ENCODE results near the gene ZNF226. TPM values are rescaled to one million over a fixed set of nuclear protein-coding genes. Genes with fewer than 3 reads are reported as not detected.
"Not testable (repeated sequence)": the region's sequence is repeated elsewhere in the genome, so short reads cannot be mapped to it uniquely, and the experiment has no call there.

ZNF226 gene
- total RNA-seq: 17.4 and 19.4 TPM in 2 replicates

GRCh38 chr19:44164673-44165512 is at the start of gene ZNF226:
TSS of gene ZNF226 (plus strand) at chr19:44165100. CDS start at chr19:44170081, 4,981 bp downstream.
- peaks cover 12% of the 10 kb centered on the region for H3K4me1 ChIP-seq (ENCODE audit: insufficient read depth, low read length)
- peak; percentile 92 for DNase-seq (ENCODE audit: insufficient read length, low spot score, missing footprints)
- H3K4me3 ChIP-seq (ENCODE audit: insufficient read depth, low read length): peak within 1 kb of the TSS; percentile 74
- H2AFZ ChIP-seq (ENCODE audit: low read length): peak within 1 kb of the TSS; percentile 95
- TF ChIP-seq, protein P1, sequence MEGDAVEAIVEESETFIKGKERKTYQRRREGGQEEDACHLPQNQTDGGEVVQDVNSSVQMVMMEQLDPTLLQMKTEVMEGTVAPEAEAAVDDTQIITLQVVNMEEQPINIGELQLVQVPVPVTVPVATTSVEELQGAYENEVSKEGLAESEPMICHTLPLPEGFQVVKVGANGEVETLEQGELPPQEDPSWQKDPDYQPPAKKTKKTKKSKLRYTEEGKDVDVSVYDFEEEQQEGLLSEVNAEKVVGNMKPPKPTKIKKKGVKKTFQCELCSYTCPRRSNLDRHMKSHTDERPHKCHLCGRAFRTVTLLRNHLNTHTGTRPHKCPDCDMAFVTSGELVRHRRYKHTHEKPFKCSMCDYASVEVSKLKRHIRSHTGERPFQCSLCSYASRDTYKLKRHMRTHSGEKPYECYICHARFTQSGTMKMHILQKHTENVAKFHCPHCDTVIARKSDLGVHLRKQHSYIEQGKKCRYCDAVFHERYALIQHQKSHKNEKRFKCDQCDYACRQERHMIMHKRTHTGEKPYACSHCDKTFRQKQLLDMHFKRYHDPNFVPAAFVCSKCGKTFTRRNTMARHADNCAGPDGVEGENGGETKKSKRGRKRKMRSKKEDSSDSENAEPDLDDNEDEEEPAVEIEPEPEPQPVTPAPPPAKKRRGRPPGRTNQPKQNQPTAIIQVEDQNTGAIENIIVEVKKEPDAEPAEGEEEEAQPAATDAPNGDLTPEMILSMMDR (IDR thresholded peaks at IDR 0.05; ENCODE audit: extremely low read depth, low read depth, low read length): no peak
- H3K9me3 ChIP-seq (ENCODE audit: low read depth, low read length): no peaks in the 10 kb centered on the region
- H3K36me3 ChIP-seq (ENCODE audit: insufficient read depth, low read length): peaks cover 28% of the 10 kb centered on the region
- peak within 1 kb of the TSS; percentile 93 for H3K4me2 ChIP-seq (ENCODE audit: insufficient read depth, low read length)
- no peaks in the 10 kb centered on the region for H4K20me1 ChIP-seq (ENCODE audit: insufficient read depth, low read length)
- no peaks in the 10 kb centered on the region for H3K27me3 ChIP-seq (ENCODE audit: insufficient read depth, low read length)
- H3K79me2 ChIP-seq (ENCODE audit: insufficient read depth, low read length): peaks cover 35% of the 10 kb centered on the region
- peak within 1 kb of the TSS; percentile 92 for H3K27ac ChIP-seq (ENCODE audit: low read depth, low read length)

DNA sequence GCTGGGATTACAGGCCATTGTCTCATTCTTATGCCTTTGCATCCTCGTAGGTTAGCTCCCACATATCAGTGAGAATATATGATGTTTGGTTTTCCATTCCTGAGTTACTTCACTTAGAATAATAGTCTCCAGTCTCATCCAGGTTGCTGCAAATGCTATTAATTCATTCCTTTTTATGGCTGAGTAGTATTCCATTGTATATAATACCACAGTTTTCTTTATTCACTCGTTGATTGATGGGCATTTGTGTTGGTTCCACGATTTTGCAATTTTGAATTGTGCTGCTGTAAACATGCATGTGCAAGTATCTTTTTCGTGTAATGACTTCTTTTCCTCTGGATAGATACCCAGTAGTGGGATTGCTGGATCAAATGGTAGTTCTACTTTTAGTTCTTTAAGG is 43.7 kb upstream of the ZNF226 start:
- not testable (repeated sequence) for DNase-seq (ENCODE audit: insufficient read length, low spot score, missing footprints); H3K4me3 ChIP-seq (ENCODE audit: insufficient read depth, low read length); H3K27ac ChIP-seq (ENCODE audit: low read depth, low read length); H3K27me3 ChIP-seq (ENCODE audit: insufficient read depth, low read length); H3K4me2 ChIP-seq (ENCODE audit: insufficient read depth, low read length); H3K9me3 ChIP-seq (ENCODE audit: low read depth, low read length); H2AFZ ChIP-seq (ENCODE audit: low read length); H4K20me1 ChIP-seq (ENCODE audit: insufficient read depth, low read length); H3K4me1 ChIP-seq (ENCODE audit: insufficient read depth, low read length); H3K79me2 ChIP-seq (ENCODE audit: insufficient read depth, low read length)
- H3K36me3 ChIP-seq (ENCODE audit: insufficient read depth, low read length): peaks cover 30% of the 10 kb centered on the region

DNA sequence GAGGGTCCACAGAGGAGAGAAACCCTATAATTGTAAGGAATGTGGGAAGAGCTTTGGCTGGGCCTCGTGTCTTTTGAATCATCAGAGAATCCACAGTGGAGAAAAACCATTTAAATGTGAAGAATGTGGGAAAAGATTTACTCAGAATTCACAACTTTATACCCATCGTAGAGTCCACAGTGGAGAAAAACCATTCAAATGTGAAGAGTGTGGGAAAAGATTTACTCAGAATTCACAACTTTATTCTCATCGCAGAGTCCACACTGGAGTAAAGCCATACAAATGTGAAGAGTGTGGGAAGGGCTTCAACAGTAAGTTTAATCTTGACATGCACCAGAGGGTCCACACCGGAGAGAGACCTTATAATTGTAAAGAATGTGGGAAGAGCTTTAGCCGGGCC is 32.9 kb upstream of the ZNF226 start:
- no peak overlapping the region for H3K4me2 ChIP-seq (ENCODE audit: insufficient read depth, low read length)
- no peak overlapping the region for H2AFZ ChIP-seq (ENCODE audit: low read length)
- DNase-seq (ENCODE audit: insufficient read length, low spot score, missing footprints): no peak
- H3K4me3 ChIP-seq (ENCODE audit: insufficient read depth, low read length): no peak overlapping the region
- no peaks in the 10 kb centered on the region for H3K27me3 ChIP-seq (ENCODE audit: insufficient read depth, low read length)
- H4K20me1 ChIP-seq (ENCODE audit: insufficient read depth, low read length): no peaks in the 10 kb centered on the region
- H3K9me3 ChIP-seq (ENCODE audit: low read depth, low read length): peaks cover 14% of the 10 kb centered on the region
- no peaks in the 10 kb centered on the region for H3K79me2 ChIP-seq (ENCODE audit: insufficient read depth, low read length)
- H3K36me3 ChIP-seq (ENCODE audit: insufficient read depth, low read length): peaks cover 35% of the 10 kb centered on the region
- TF ChIP-seq, protein P1 (IDR thresholded peaks at IDR 0.05; ENCODE audit: extremely low read depth, low read depth, low read length): no peak
- H3K4me1 ChIP-seq (ENCODE audit: insufficient read depth, low read length): no peaks in the 10 kb centered on the region
- H3K27ac ChIP-seq (ENCODE audit: low read depth, low read length): no peak overlapping the region

- H3K4me2 ChIP-seq (ENCODE audit: insufficient read depth, low read length): peak within 1 kb of the TSS; percentile 97
- TF ChIP-seq, protein P1 (IDR thresholded peaks at IDR 0.05; ENCODE audit: extremely low read depth, low read depth, low read length): no peak
- H3K27ac ChIP-seq (ENCODE audit: low read depth, low read length): peak within 1 kb of the TSS; percentile 73
- peak within 1 kb of the TSS; percentile 100 for H2AFZ ChIP-seq (ENCODE audit: low read length)
- no peaks in the 10 kb centered on the region for H4K20me1 ChIP-seq (ENCODE audit: insufficient read depth, low read length)
- no peaks in the 10 kb centered on the region for H3K27me3 ChIP-seq (ENCODE audit: insufficient read depth, low read length)
- peak within 1 kb of the TSS; percentile 92 for H3K4me3 ChIP-seq (ENCODE audit: insufficient read depth, low read length)
- peak; percentile 90 for DNase-seq (ENCODE audit: insufficient read length, low spot score, missing footprints)
- peaks cover 18% of the 10 kb centered on the region for H3K36me3 ChIP-seq (ENCODE audit: insufficient read depth, low read length)
- H3K4me1 ChIP-seq (ENCODE audit: insufficient read depth, low read length): peaks cover 9% of the 10 kb centered on the region
- H3K9me3 ChIP-seq (ENCODE audit: low read depth, low read length): no peaks in the 10 kb centered on the region
- H3K79me2 ChIP-seq (ENCODE audit: insufficient read depth, low read length): peaks cover 12% of the 10 kb centered on the region
These were observed 23.5 kb upstream of the ZNF226 start, which contains the start of gene ZNF234 for GRCh38 chr19:44141191-44142058. TSS of gene ZNF234 (plus strand) at chr19:44141554. CDS start at chr19:44144633, 3,079 bp downstream.
